IMR-90 (cell line): ENCODE data around the gene MICU1. TPM values are rescaled to one million over a fixed set of nuclear protein-coding genes. Genes with fewer than 3 reads are reported as not detected.

Experiments used
- ATAC-seq: fragments of 200-7000 bp; cut with Tn5 transposase; 2 replicates; pipeline ENCODE4 v1.9.1; 2020; ENCODE audit warnings: low read depth, mild to moderate bottlenecking, moderate library complexity
- BruUV-seq: library from RNA; stranded (reverse); fragments of 400-500 nt; replicated peaks from 2 replicates; lab custom pipeline; 2021; lab: Mats Ljungman, UMichigan
- CTCF ChIA-PET: fragments of 300-600 bp; formaldehyde crosslinking; extraction: SDS; loops from one replicate; lab custom pipeline; 2021; ENCODE audit warnings: antibody characterized with exemption; lab: Yijun Ruan, JAX
- POLR2A ChIA-PET: fragments of 300-600 bp; sonication (Branson Sonifier 250); formaldehyde crosslinking; loops from one replicate; lab custom pipeline; 2022; ENCODE audit warnings: antibody characterized with exemption; ENCODE audit not compliant: unreplicated experiment; lab: Charles Lee
- DNase-seq: peaks from one replicate; pipeline ENCODE4 v3.0.0; 2013
- H2AFZ ChIP-seq: replicated peaks from 2 replicates; pipeline ENCODE3; 2013; ENCODE audit warnings: low read length, mild to moderate bottlenecking; ENCODE audit not compliant: poor library complexity
- H2AK5ac ChIP-seq: 2 replicates; pipeline ENCODE4 v1.6.1; 2013; ENCODE audit warnings: low read depth, low read length, inconsistent platforms
- H2AK9ac ChIP-seq: replicated peaks from 2 replicates; pipeline ENCODE3; 2013; ENCODE audit warnings: mild to moderate bottlenecking, low read depth, low read length, moderate library complexity; ENCODE audit not compliant: poor library complexity
- H2BK120ac ChIP-seq: 2 replicates; pipeline ENCODE4 v1.6.1; 2013; ENCODE audit warnings: low read depth, low read length, inconsistent platforms
- H2BK15ac ChIP-seq: 3 replicates; pipeline ENCODE4 v1.6.1; 2013; ENCODE audit warnings: low read depth, low read length, inconsistent platforms
- H2BK20ac ChIP-seq: 2 replicates; pipeline ENCODE4 v1.6.1; 2013; ENCODE audit warnings: low read depth, mild to moderate bottlenecking, inconsistent platforms, low read length, moderate library complexity
- H2BK5ac ChIP-seq: 2 replicates; pipeline ENCODE4 v1.6.1; 2013; ENCODE audit warnings: mild to moderate bottlenecking, low read depth, low read length, inconsistent platforms; ENCODE audit not compliant: poor library complexity, severe bottlenecking
- H3K14ac ChIP-seq: replicated peaks from 2 replicates; pipeline ENCODE4 v1.6.1; 2013; ENCODE audit warnings: low read depth, low read length, inconsistent platforms
- H3K18ac ChIP-seq: 2 replicates; pipeline ENCODE4 v1.6.1; 2013; ENCODE audit warnings: low read depth, low read length, control low read depth
- H3K23ac ChIP-seq: 2 replicates; pipeline ENCODE4 v1.6.1; 2013; ENCODE audit warnings: low read depth, low read length, inconsistent platforms
- H3K27ac ChIP-seq: 2 replicates; pipeline ENCODE4 v1.5.1; 2013; ENCODE audit warnings: mild to moderate bottlenecking, control low read depth, low read length; ENCODE audit not compliant: insufficient read depth
- H3K27me3 ChIP-seq: 2 replicates; pipeline ENCODE4 v1.6.1; 2013; ENCODE audit warnings: low read length; ENCODE audit not compliant: control insufficient read depth, insufficient read depth
- H3K36me3 ChIP-seq: 2 replicates; pipeline ENCODE4 v1.6.1; 2013; ENCODE audit warnings: low read length, mixed read lengths; ENCODE audit not compliant: control insufficient read depth, insufficient read depth
- H3K4ac ChIP-seq: 2 replicates; pipeline ENCODE4 v1.6.1; 2013; ENCODE audit warnings: low read depth, low read length, inconsistent platforms
- H3K4me1 ChIP-seq: 2 replicates; pipeline ENCODE4 v1.6.1; 2013; ENCODE audit warnings: low read length, mixed read lengths; ENCODE audit not compliant: control insufficient read depth, insufficient read depth
- H3K4me2 ChIP-seq: 2 replicates; pipeline ENCODE4 v1.6.1; 2013; ENCODE audit warnings: low read depth, mild to moderate bottlenecking, control low read depth, low read length, moderate library complexity
- H3K4me3 ChIP-seq: 2 replicates; pipeline ENCODE4 v1.5.1; 2013; ENCODE audit warnings: low read depth, mild to moderate bottlenecking, control low read depth, low read length, moderate library complexity; ENCODE audit not compliant: insufficient read depth
- H3K56ac ChIP-seq: 2 replicates; pipeline ENCODE4 v1.6.1; 2013; ENCODE audit warnings: low read length, inconsistent platforms; ENCODE audit not compliant: insufficient read depth; ENCODE audit errors: extremely low read depth
- H3K79me1 ChIP-seq, 2 experiments: 2 replicates each; pipeline ENCODE4 v1.6.1; 2013; ENCODE audit warnings: low read length in 2 of 2, inconsistent platforms in 1 of 2, low read depth in 1 of 2
- H3K9ac ChIP-seq: 2 replicates; pipeline ENCODE4 v1.6.1; 2013; ENCODE audit warnings: low read depth, low read length, control low read depth
- H3K9me1 ChIP-seq: 2 replicates; pipeline ENCODE4 v1.6.1; 2013; ENCODE audit warnings: low read length, inconsistent platforms; ENCODE audit not compliant: insufficient read depth
- H3K9me3 ChIP-seq: 2 replicates; pipeline ENCODE4 v1.6.1; 2013; ENCODE audit warnings: low read length; ENCODE audit not compliant: control insufficient read depth, insufficient read depth
- H4K20me1 ChIP-seq: 2 replicates; pipeline ENCODE4 v1.6.1; 2013; ENCODE audit warnings: low read length, inconsistent platforms; ENCODE audit not compliant: insufficient read depth
- H4K5ac ChIP-seq: 2 replicates; pipeline ENCODE4 v1.6.1; 2013; ENCODE audit warnings: mild to moderate bottlenecking, low read depth, low read length, control low read depth
- H4K8ac ChIP-seq, 2 experiments: 2 replicates each; pipeline ENCODE4 v1.6.1; 2013; ENCODE audit warnings: low read depth in 2 of 2, low read length in 2 of 2, control low read depth in 1 of 2, inconsistent platforms in 1 of 2
- H4K91ac ChIP-seq: 2 replicates; pipeline ENCODE4 v1.6.1; 2013; ENCODE audit warnings: low read depth, low read length, inconsistent platforms; ENCODE audit not compliant: insufficient read depth
- NFE2L2 ChIP-seq: fragments of 150-350 bp; IDR thresholded peaks from 2 replicates; pipeline ENCODE4 v1.6.1; 2016; ENCODE audit warnings: low read depth, mild to moderate bottlenecking, low read length
- POLR2A ChIP-seq: IDR thresholded peaks from 2 replicates; pipeline ENCODE4 v1.6.1; 2012; ENCODE audit warnings: mild to moderate bottlenecking, low read depth, low read length
- RFX5 ChIP-seq: IDR thresholded peaks from 2 replicates; pipeline ENCODE4 v1.8.0; 2012; ENCODE audit warnings: low read depth, mild to moderate bottlenecking, low read length, moderate library complexity
- WGBS, 2 experiments: methylation state at CpG; one replicate each; pipeline versions ENCODE4 v1.1.5 to v1.1.7; 2013; ENCODE audit warnings: missing lambda C conversion rate in 2 of 2; ENCODE audit not compliant: insufficient read length in 1 of 2; ENCODE audit errors: extremely low coverage in 2 of 2; 5-methylcytosine and 5-hydroxymethylcytosine counted together
- dilution Hi-C: fragments of 300-500 bp; cut with HindIII; formaldehyde crosslinking; loops from one replicate; pipeline ENCODE4 v1.14.3; 2018; ENCODE audit warnings: low sequenced_read_pairs; ENCODE audit not compliant: unreplicated experiment
- in situ Hi-C: fragments of 300-500 bp; cut with MboI; formaldehyde crosslinking; loops from 3 replicates; pipeline ENCODE4 v1.14.3; 2019; ENCODE audit warnings: low sequenced_read_pairs, inconsistent platforms, mixed read lengths
- intact Hi-C: fragments of 100-400 bp; cut with micrococcal nuclease; formaldehyde crosslinking; loops from 2 replicates; pipeline ENCODE4 v1.10.0; 2022
- polyA plus RNA-seq, 3 experiments: library from polyadenylated mRNA; depleted of rRNA; stranded (reverse); fragments of >200 nt; gene quantifications; 2 replicates each; pipeline ENCODE4 v1.2.3, GENCODE V29; 2012; ENCODE audit warnings: low replicate concordance in 1 of 3
- total RNA-seq: library from RNA; depleted of rRNA; stranded (reverse); fragments of >200 nt; gene quantifications from 2 replicates; pipeline ENCODE4 v1.2.3, GENCODE V29; 2012

Gene MICU1
- total and polyA plus RNA-seq, 2 of the 4 experiments (the other 2 are of a cell fraction) = 43.6 to 44.7 TPM

DNA sequence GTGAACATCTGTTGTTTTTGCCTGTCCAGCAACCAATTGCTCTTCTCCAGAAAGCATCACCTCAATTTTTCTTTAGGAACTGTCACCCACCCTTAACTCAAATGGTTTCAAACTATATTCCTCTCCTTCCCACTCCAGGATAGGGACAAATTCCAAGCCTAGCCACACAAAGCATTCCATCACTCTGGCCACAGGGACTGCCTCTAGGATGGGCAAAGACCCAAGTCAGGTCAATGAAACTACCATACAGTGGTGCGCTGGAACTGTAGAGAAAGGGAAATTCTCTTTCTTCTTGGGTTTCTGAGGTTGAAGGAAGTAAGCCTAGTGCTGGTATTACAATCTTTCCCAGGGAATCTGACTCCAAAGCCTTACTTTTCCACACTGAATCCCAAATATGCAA, 3.6 kb downstream of the MICU1 start:
- no peak overlapping the region for H2BK120ac ChIP-seq
- H3K4me2 ChIP-seq = no peak overlapping the region
- H3K27me3 ChIP-seq = no peaks in the 10 kb centered on the region
- peaks cover 5% of the 10 kb centered on the region for H3K4me1 ChIP-seq
- no peaks in the 10 kb centered on the region for H3K36me3 ChIP-seq
- H3K9me3 ChIP-seq = no peaks in the 10 kb centered on the region
- in situ Hi-C loops = no loop called here
- H3K14ac ChIP-seq = peak overlapping the region; percentile 73
- no peak overlapping the region for H2AFZ ChIP-seq
- H2BK5ac ChIP-seq = no peak overlapping the region
- H3K18ac ChIP-seq = no peak overlapping the region
- no peak overlapping the region for H4K5ac ChIP-seq
- no peak overlapping the region for H4K8ac ChIP-seq
- no peak overlapping the region for H3K9ac ChIP-seq
- ATAC-seq (no peak), DNase-seq (no peak)
- peaks cover 8% of the 10 kb centered on the region; the same call in 1 of the 2 replicates for H4K20me1 ChIP-seq
- no peak overlapping the region for H2BK15ac ChIP-seq
- no CpG with 5 or more reads among the region's 1 CpG for WGBS, 2 experiments
- H3K4ac ChIP-seq = peak overlapping the region; percentile 58; the same call in 1 of the 2 replicates
- H2AK9ac ChIP-seq = no peak overlapping the region
- H3K79me1 ChIP-seq = peaks cover 22 to 56% of the 10 kb centered on the region in 2 experiments
- no peak overlapping the region for H3K4me3 ChIP-seq
- H4K91ac ChIP-seq = no peak overlapping the region
- CTCF ChIA-PET = no interaction called here
- H2BK20ac ChIP-seq = no peak overlapping the region
- BruUV-seq = no TSS peak
- no peak overlapping the region for H3K56ac ChIP-seq
- dilution Hi-C loops = no loop called here
- no peak overlapping the region for H3K27ac ChIP-seq
- POLR2A ChIA-PET = no interaction called here
- H3K9me1 ChIP-seq = peaks cover 4% of the 10 kb centered on the region
- H3K23ac ChIP-seq = no peak overlapping the region; the same call in 1 of the 2 replicates
- intact Hi-C loops = no loop called here
- no peak overlapping the region for H2AK5ac ChIP-seq
- TF ChIP-seq NFE2L2 (no peak), POLR2A (no peak), RFX5 (no peak)
